H9 (cell line): ENCODE results near the gene ARSI. TPM values are rescaled to one million over a fixed set of nuclear protein-coding genes. Genes with fewer than 3 reads are reported as not detected.

Experiments used
- DNase-seq: peaks from one replicate; pipeline ENCODE4 v3.0.0-alpha.2; 2017
- H2AFZ ChIP-seq: one replicate; pipeline ENCODE4 v1.6.1; 2013; ENCODE audit warnings: mild to moderate bottlenecking, low read length, control low read depth, moderate library complexity
- H2AK5ac ChIP-seq: 2 replicates; pipeline ENCODE4 v1.6.1; 2013; ENCODE audit warnings: low read length, control low read depth, mixed read lengths; ENCODE audit not compliant: insufficient read length
- H2BK120ac ChIP-seq: one replicate; pipeline ENCODE4 v1.6.1; 2013; ENCODE audit warnings: low read depth, mild to moderate bottlenecking, low read length, control low read depth, inconsistent platforms; ENCODE audit not compliant: poor library complexity, severe bottlenecking
- H2BK12ac ChIP-seq: 2 replicates; pipeline ENCODE4 v1.6.1; 2013; ENCODE audit warnings: low read length, control low read depth, mixed read lengths, low read depth; ENCODE audit not compliant: insufficient read length
- H2BK15ac ChIP-seq: 2 replicates; pipeline ENCODE4 v1.6.1; 2013; ENCODE audit warnings: low read depth, low read length, control low read depth
- H2BK20ac ChIP-seq: one replicate; pipeline ENCODE4 v1.6.1; 2013; ENCODE audit warnings: low read depth, mild to moderate bottlenecking, low read length, control low read depth, inconsistent platforms; ENCODE audit not compliant: poor library complexity, severe bottlenecking
- H2BK5ac ChIP-seq: 2 replicates; pipeline ENCODE4 v1.6.1; 2013; ENCODE audit warnings: low read length, control low read depth, mixed read lengths; ENCODE audit not compliant: insufficient read length
- H3K14ac ChIP-seq: 2 replicates; pipeline ENCODE4 v1.6.1; 2013; ENCODE audit warnings: low read length, control low read depth; ENCODE audit not compliant: insufficient read depth
- H3K18ac ChIP-seq: 2 replicates; pipeline ENCODE4 v1.6.1; 2013; ENCODE audit warnings: low read depth, mild to moderate bottlenecking, mixed read lengths, low read length, control low read depth; ENCODE audit not compliant: insufficient read length
- H3K23ac ChIP-seq: 2 replicates; pipeline ENCODE4 v1.6.1; 2013; ENCODE audit warnings: low read length, control low read depth, mixed read lengths, low read depth; ENCODE audit not compliant: insufficient read length
- H3K23me2 ChIP-seq: 2 replicates; pipeline ENCODE4 v1.6.1; 2013; ENCODE audit warnings: low read depth, mild to moderate bottlenecking, mixed read lengths, low read length, control low read depth; ENCODE audit not compliant: insufficient read length, poor library complexity, severe bottlenecking
- H3K27ac ChIP-seq: 2 replicates; pipeline ENCODE4 v1.5.1; 2013; ENCODE audit warnings: low read length, control low read depth, mixed read lengths, low read depth; ENCODE audit not compliant: insufficient read length
- H3K27me3 ChIP-seq: 2 replicates; pipeline ENCODE4 v1.6.1; 2013; ENCODE audit warnings: low read length, control low read depth, inconsistent platforms; ENCODE audit not compliant: insufficient read depth
- H3K4ac ChIP-seq: 2 replicates; pipeline ENCODE4 v1.6.1; 2013; ENCODE audit warnings: low read depth, mild to moderate bottlenecking, control low read depth, inconsistent platforms, low read length, moderate library complexity
- H3K4me1 ChIP-seq: 2 replicates; pipeline ENCODE4 v1.6.1; 2013; ENCODE audit warnings: low read length, control low read depth, inconsistent platforms; ENCODE audit not compliant: insufficient read depth
- H3K4me2 ChIP-seq: 2 replicates; pipeline ENCODE4 v1.6.1; 2013; ENCODE audit warnings: low read length, control low read depth, mixed read lengths; ENCODE audit not compliant: insufficient read length, insufficient read depth
- H3K56ac ChIP-seq: 2 replicates; pipeline ENCODE4 v1.6.1; 2013; ENCODE audit warnings: low read depth, mild to moderate bottlenecking, mixed read lengths, low read length, control low read depth; ENCODE audit not compliant: insufficient read length
- H3K79me1 ChIP-seq: 2 replicates; pipeline ENCODE4 v1.6.1; 2013; ENCODE audit warnings: low read depth, mild to moderate bottlenecking, moderate library complexity, low read length, control low read depth, inconsistent platforms; ENCODE audit not compliant: insufficient read depth, poor library complexity, severe bottlenecking
- H3K79me2 ChIP-seq: 2 replicates; pipeline ENCODE4 v1.6.1; 2013; ENCODE audit warnings: low read length, control low read depth, inconsistent platforms; ENCODE audit not compliant: insufficient read depth
- H3K9ac ChIP-seq: 2 replicates; pipeline ENCODE4 v1.6.1; 2013; ENCODE audit warnings: low read length, control low read depth, mixed read lengths; ENCODE audit not compliant: insufficient read length; ENCODE audit errors: extremely low read depth
- H3K9me3 ChIP-seq: one replicate; pipeline ENCODE4 v1.6.1; 2013; ENCODE audit warnings: low read depth, low read length, inconsistent platforms; ENCODE audit not compliant: control insufficient read depth
- H3T11ph ChIP-seq: one replicate; pipeline ENCODE4 v1.6.1; 2013; ENCODE audit warnings: mild to moderate bottlenecking, low read length, control low read depth, inconsistent platforms
- H4K20me1 ChIP-seq: one replicate; pipeline ENCODE4 v1.6.1; 2013; ENCODE audit not compliant: control insufficient read depth, insufficient read length, insufficient read depth
- H4K5ac ChIP-seq: 2 replicates; pipeline ENCODE4 v1.6.1; 2013; ENCODE audit warnings: low read depth, mild to moderate bottlenecking, mixed read lengths, low read length, control low read depth; ENCODE audit not compliant: insufficient read length
- H4K8ac ChIP-seq: replicated peaks from 2 replicates; pipeline ENCODE4 v1.6.1; 2013; ENCODE audit warnings: low read length, control low read depth, mixed read lengths, low read depth; ENCODE audit not compliant: insufficient read length
- H4K91ac ChIP-seq: 2 replicates; pipeline ENCODE4 v1.6.1; 2013; ENCODE audit warnings: low read depth, mild to moderate bottlenecking, moderate library complexity, mixed read lengths, low read length, control low read depth; ENCODE audit not compliant: insufficient read length
- H3K27ac Mint-ChIP-seq, 3 experiments: 2 replicates in 2 of 3; 3 replicates in 1 of 3; pipeline ENCODE4 v1.8.0; 2020 to 2021; ENCODE audit warnings: mixed read lengths in 3 of 3, mild to moderate bottlenecking in 1 of 3, moderate library complexity in 1 of 3
- H3K27me3 Mint-ChIP-seq: 2 replicates; pipeline ENCODE4 v1.8.0; 2021; ENCODE audit warnings: low read depth, mild to moderate bottlenecking, moderate library complexity, mixed read lengths
- H3K36me3 Mint-ChIP-seq, 3 experiments: 2 replicates in 2 of 3; 3 replicates in 1 of 3; pipeline ENCODE4 v1.8.0; 2020 to 2021; ENCODE audit warnings: low read depth in 3 of 3, mixed read lengths in 3 of 3; ENCODE audit not compliant: insufficient read depth in 1 of 3
- H3K4me1 Mint-ChIP-seq, 2 experiments: 2 replicates each; pipeline ENCODE4 v1.8.0; 2020; ENCODE audit warnings: mixed read lengths in 2 of 2
- H3K4me3 Mint-ChIP-seq, 2 experiments: 2 replicates in 1 of 2; 3 replicates in 1 of 2; pipeline ENCODE4 v1.8.0; 2020 to 2021; ENCODE audit warnings: mild to moderate bottlenecking in 2 of 2, mixed read lengths in 2 of 2, moderate library complexity in 1 of 2
- H3K9me3 Mint-ChIP-seq, 2 experiments: 2 replicates in 1 of 2; 3 replicates in 1 of 2; pipeline ENCODE4 v1.8.0; 2020; ENCODE audit warnings: mild to moderate bottlenecking in 2 of 2, mixed read lengths in 2 of 2, moderate library complexity in 1 of 2
- WGBS: extraction: QIAGEN DNeasy Blood & Tissue Kit; methylation state at CpG from one replicate; pipeline ENCODE4 v1.1.7; 2013; ENCODE audit warnings: missing lambda C conversion rate, low lambda C conversion rate, mixed read lengths; ENCODE audit not compliant: insufficient read length; ENCODE audit errors: extremely low coverage; 5-methylcytosine and 5-hydroxymethylcytosine counted together
- total RNA-seq: library from RNA; stranded (reverse); gene quantifications from 2 replicates; pipeline ENCODE4 v1.2.1, GENCODE V29; 2021
- TF ChIP-seq, protein P1 (sequence below): fragments of 200-600 bp; sonication (generic); conservative IDR thresholded peaks from 3 replicates; pipeline ENCODE4 v1.8.0; 2021; ENCODE audit warnings: antibody characterized with exemption, mild to moderate bottlenecking

ARSI gene
- total RNA-seq, 1 experiment from 2014 or later, result 1.7 TPM

DNA sequence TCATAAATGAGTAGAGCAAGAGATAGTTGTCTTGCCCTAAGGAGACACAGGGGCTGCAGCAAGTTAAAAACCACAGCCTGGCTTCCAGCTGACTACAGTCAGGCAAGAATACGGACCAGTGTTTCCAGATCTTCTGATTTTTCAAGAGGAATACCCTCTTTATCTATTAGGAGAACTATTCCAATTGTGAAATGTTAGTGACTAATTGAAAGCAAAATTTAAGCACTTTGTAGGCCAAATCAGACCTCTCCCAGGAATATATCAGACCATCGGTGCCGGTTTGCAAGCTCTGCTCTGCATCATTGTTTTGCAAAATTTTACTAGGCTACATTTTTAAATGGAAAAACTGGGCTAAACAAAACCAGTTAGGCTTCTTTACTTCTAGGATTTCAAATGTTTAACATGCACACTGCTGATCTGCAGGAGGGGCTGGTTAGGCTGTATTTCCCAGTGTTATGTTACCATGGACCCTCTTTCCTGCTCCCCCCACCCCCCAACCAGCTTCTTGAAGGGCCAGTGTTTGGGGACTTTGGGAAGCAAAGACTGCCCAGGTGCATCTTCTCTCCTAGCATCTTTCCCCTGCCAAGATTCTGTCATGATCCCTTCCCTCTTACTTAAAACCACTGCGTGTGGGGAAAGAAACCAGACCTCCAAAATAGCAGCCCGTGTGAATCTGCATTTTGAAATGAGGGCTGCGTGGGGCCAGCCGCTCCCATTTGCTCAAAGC lies 1.1 kb upstream of the ARSI start:
- Histone ChIP-seq H2BK15ac (no peak overlapping the region), H2BK120ac (no peak overlapping the region), H3K4me1 (peaks cover 5% of the 10 kb centered on the region; the same call in 1 of the 2 replicates), H4K91ac (no peak overlapping the region), H2BK5ac (no peak overlapping the region), H3T11ph (no peak overlapping the region), H2AK5ac (no peak overlapping the region), H4K20me1 (no peaks in the 10 kb centered on the region), H4K8ac (no peak overlapping the region), H2BK20ac (no peak overlapping the region), H3K79me2 (no peaks in the 10 kb centered on the region), H4K5ac (no peak overlapping the region), H3K4ac (no peak overlapping the region), H3K14ac (no peak overlapping the region), H3K23ac (no peak overlapping the region), H3K27ac (no peak overlapping the region), H2AFZ (no peak overlapping the region), H3K4me2 (peak overlapping the region; percentile 72), H3K79me1 (no peaks in the 10 kb centered on the region), H3K23me2 (peaks cover 12% of the 10 kb centered on the region), H3K56ac (no peak overlapping the region), H3K27me3 (no peaks in the 10 kb centered on the region; the same call in 1 of the 2 replicates), H2BK12ac (no peak overlapping the region), H3K18ac (no peak overlapping the region), H3K9ac (no peak overlapping the region), H3K9me3 (no peaks in the 10 kb centered on the region)
- Mint-ChIP-seq H3K36me3 (no peaks in the 10 kb centered on the region), H3K9me3 (no peaks in the 10 kb centered on the region), H3K27ac (peak overlapping the region in 2 of 3 experiments; percentile 9 to 77; a peak in 3 of 7 replicates), H3K4me3 (peak overlapping the region; percentile 76 to 89; a peak in 4 of 5 replicates), H3K27me3 (peaks cover 24% of the 10 kb centered on the region), H3K4me1 (peaks cover 46 to 57% of the 10 kb centered on the region in 2 experiments)
- no peak for DNase-seq
- TF ChIP-seq, protein P1, sequence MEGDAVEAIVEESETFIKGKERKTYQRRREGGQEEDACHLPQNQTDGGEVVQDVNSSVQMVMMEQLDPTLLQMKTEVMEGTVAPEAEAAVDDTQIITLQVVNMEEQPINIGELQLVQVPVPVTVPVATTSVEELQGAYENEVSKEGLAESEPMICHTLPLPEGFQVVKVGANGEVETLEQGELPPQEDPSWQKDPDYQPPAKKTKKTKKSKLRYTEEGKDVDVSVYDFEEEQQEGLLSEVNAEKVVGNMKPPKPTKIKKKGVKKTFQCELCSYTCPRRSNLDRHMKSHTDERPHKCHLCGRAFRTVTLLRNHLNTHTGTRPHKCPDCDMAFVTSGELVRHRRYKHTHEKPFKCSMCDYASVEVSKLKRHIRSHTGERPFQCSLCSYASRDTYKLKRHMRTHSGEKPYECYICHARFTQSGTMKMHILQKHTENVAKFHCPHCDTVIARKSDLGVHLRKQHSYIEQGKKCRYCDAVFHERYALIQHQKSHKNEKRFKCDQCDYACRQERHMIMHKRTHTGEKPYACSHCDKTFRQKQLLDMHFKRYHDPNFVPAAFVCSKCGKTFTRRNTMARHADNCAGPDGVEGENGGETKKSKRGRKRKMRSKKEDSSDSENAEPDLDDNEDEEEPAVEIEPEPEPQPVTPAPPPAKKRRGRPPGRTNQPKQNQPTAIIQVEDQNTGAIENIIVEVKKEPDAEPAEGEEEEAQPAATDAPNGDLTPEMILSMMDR, result no peak
- WGBS, result no CpG with 5 or more reads among the region's 7 CpGs
